Panc1 (cell line): Measurements from ENCODE around the gene CACNA1B.

Experiments used
- POLR2AphosphoS5 ChIP-seq: IDR thresholded peaks from 2 replicates; pipeline ENCODE4 v1.6.1; 2012; ENCODE audit warnings: mild to moderate bottlenecking, low read depth, low read length, moderate library complexity
- REST ChIP-seq, 2 experiments: IDR thresholded peaks; 2 replicates each; pipeline ENCODE4 v1.6.1; 2011 to 2012; ENCODE audit warnings: low read depth in 2 of 2, control low read depth in 1 of 2, low read length in 1 of 2, mild to moderate bottlenecking in 1 of 2, moderate library complexity in 1 of 2; ENCODE audit not compliant: insufficient read depth in 1 of 2
- SIN3A ChIP-seq: IDR thresholded peaks from 2 replicates; pipeline ENCODE4 v1.6.1; 2012; ENCODE audit warnings: low read depth, mild to moderate bottlenecking, low read length, moderate library complexity, borderline replicate concordance; ENCODE audit not compliant: insufficient read depth
- TF ChIP-seq, protein P1 (sequence below): fragments of 450-650 bp; IDR thresholded peaks from 2 replicates; pipeline ENCODE4 v1.5.1; 2017; ENCODE audit warnings: mild to moderate bottlenecking

GRCh38 chr9:138074516-138074915, 196.9 kb downstream of the CACNA1B start:
- TF ChIP-seq POLR2AphosphoS5, result no peak
- TF ChIP-seq, protein P1, sequence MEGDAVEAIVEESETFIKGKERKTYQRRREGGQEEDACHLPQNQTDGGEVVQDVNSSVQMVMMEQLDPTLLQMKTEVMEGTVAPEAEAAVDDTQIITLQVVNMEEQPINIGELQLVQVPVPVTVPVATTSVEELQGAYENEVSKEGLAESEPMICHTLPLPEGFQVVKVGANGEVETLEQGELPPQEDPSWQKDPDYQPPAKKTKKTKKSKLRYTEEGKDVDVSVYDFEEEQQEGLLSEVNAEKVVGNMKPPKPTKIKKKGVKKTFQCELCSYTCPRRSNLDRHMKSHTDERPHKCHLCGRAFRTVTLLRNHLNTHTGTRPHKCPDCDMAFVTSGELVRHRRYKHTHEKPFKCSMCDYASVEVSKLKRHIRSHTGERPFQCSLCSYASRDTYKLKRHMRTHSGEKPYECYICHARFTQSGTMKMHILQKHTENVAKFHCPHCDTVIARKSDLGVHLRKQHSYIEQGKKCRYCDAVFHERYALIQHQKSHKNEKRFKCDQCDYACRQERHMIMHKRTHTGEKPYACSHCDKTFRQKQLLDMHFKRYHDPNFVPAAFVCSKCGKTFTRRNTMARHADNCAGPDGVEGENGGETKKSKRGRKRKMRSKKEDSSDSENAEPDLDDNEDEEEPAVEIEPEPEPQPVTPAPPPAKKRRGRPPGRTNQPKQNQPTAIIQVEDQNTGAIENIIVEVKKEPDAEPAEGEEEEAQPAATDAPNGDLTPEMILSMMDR, result no peak
- no peak for TF ChIP-seq SIN3A
- no peak for TF ChIP-seq REST (IDR thresholded peaks at IDR 0.05; ENCODE audit: insufficient read depth in 1 of 2, low read depth in 2 of 2, low read length in 1 of 2)
